ENCODE data around the gene SIM2.

SIM2 gene

GRCh38 chr21:36672737-36673136 lies 26.2 kb upstream of the SIM2 start:
- H3K4me3 ChIP-seq (ENCODE audit: low read length) = no peak overlapping the region
- TF ChIP-seq CTCF (conservative IDR thresholded peaks at IDR 0.05; ENCODE audit: low read depth, low read length) = no peak
- no peak for DNase-seq (ENCODE audit: low read depth)

GRCh38 chr21:36676039-36676950 lies 22.6 kb upstream of the SIM2 start:
- no peak for TF ChIP-seq CTCF (conservative IDR thresholded peaks at IDR 0.05; ENCODE audit: low read depth, low read length)
- no peak overlapping the region for H3K4me3 ChIP-seq (ENCODE audit: low read length)
- no peak for DNase-seq (ENCODE audit: low read depth)

- no peak for DNase-seq (ENCODE audit: low read depth)
- no peak for TF ChIP-seq CTCF (conservative IDR thresholded peaks at IDR 0.05; ENCODE audit: low read depth, low read length)
These were observed 21.5 kb upstream of the SIM2 start for GRCh38 chr21:36677443-36677842.

GRCh38 chr21:36678538-36678937 lies 20.4 kb upstream of the SIM2 start:
- H3K4me3 ChIP-seq (ENCODE audit: low read length) = no peak overlapping the region
- DNase-seq (ENCODE audit: low read depth) = no peak
- no peak for TF ChIP-seq CTCF (conservative IDR thresholded peaks at IDR 0.05; ENCODE audit: low read depth, low read length)

More at GRCh38 chr21:36677443-36677842, 21.5 kb upstream of the SIM2 start:
- H3K4me3 ChIP-seq (ENCODE audit: low read length) = no peak overlapping the region

GRCh38 chr21:36681117-36681631 lies 17.7 kb upstream of the SIM2 start:
- DNase-seq (ENCODE audit: low read depth) = no peak
- TF ChIP-seq CTCF (conservative IDR thresholded peaks at IDR 0.05; ENCODE audit: low read depth, low read length) = no peak

GRCh38 chr21:36684957-36685714 lies 13.8 kb upstream of the SIM2 start:
- no peak for TF ChIP-seq CTCF (conservative IDR thresholded peaks at IDR 0.05; ENCODE audit: low read depth, low read length)
- H3K4me3 ChIP-seq (ENCODE audit: low read length) = no peak overlapping the region
- DNase-seq (ENCODE audit: low read depth) = no peak

More at GRCh38 chr21:36681117-36681631, 17.7 kb upstream of the SIM2 start:
- H3K4me3 ChIP-seq (ENCODE audit: low read length) = no peak overlapping the region

Data from retinal pigment epithelial cell (primary cell).